HepG2 (cell line): ENCODE measurements around the gene TRIO.

ENCODE experiments used
- POLR2A ChIP-seq, 2 experiments: IDR thresholded peaks; 2 replicates each; pipeline ENCODE4 v1.6.1; 2011; ENCODE audit warnings: low read depth in 2 of 2, low read length in 2 of 2, mild to moderate bottlenecking in 1 of 2, moderate library complexity in 1 of 2; ENCODE audit not compliant: insufficient read depth in 1 of 2
- ZNF121 ChIP-seq: sonication (generic); formaldehyde crosslinking; IDR thresholded peaks from 2 replicates; pipeline ENCODE4 v1.5.0; 2020; ENCODE audit warnings: mild to moderate bottlenecking, missing genetic modification reagents
- TF ChIP-seq, protein P1 (sequence below): sonication (generic); formaldehyde crosslinking; IDR thresholded peaks from 2 replicates; pipeline ENCODE4 v1.8.0; 2022; ENCODE audit warnings: missing genetic modification reagents, low read depth, mild to moderate bottlenecking, borderline replicate concordance
- TF ChIP-seq, protein P2 (sequence below): sonication (generic); formaldehyde crosslinking; IDR thresholded peaks from 2 replicates; pipeline ENCODE4 v1.5.0; 2020; ENCODE audit warnings: mild to moderate bottlenecking, missing genetic modification reagents, moderate library complexity

DNA sequence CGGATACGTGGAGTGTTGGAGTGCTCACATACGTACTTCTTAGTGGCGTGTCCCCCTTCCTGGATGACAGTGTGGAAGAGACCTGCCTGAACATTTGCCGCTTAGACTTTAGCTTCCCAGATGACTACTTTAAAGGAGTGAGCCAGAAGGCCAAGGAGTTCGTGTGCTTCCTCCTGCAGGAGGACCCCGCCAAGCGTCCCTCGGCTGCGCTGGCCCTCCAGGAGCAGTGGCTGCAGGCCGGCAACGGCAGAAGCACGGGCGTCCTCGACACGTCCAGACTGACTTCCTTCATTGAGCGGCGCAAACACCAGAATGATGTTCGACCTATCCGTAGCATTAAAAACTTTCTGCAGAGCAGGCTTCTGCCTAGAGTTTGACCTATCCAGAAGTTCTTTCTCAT is 364.9 kb downstream of the TRIO start:
- no peak for TF ChIP-seq ZNF121
- TF ChIP-seq, protein P1, sequence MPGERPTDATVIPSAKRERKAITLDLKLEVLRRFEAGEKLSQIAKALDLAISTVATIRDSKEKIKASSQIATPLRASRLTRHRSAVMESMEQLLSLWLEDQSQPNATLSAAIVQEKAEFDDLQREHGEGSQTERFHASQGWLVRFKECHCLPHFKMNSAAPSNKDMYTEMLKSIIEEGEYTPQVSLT, result no peak
- TF ChIP-seq, protein P2, sequence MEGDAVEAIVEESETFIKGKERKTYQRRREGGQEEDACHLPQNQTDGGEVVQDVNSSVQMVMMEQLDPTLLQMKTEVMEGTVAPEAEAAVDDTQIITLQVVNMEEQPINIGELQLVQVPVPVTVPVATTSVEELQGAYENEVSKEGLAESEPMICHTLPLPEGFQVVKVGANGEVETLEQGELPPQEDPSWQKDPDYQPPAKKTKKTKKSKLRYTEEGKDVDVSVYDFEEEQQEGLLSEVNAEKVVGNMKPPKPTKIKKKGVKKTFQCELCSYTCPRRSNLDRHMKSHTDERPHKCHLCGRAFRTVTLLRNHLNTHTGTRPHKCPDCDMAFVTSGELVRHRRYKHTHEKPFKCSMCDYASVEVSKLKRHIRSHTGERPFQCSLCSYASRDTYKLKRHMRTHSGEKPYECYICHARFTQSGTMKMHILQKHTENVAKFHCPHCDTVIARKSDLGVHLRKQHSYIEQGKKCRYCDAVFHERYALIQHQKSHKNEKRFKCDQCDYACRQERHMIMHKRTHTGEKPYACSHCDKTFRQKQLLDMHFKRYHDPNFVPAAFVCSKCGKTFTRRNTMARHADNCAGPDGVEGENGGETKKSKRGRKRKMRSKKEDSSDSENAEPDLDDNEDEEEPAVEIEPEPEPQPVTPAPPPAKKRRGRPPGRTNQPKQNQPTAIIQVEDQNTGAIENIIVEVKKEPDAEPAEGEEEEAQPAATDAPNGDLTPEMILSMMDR, result no peak
- TF ChIP-seq POLR2A (IDR thresholded peaks at IDR 0.05; ENCODE audit: insufficient read depth in 1 of 2, low read depth in 2 of 2, low read length in 2 of 2), result no peak
